Islet of Langerhans (tissue), 1 donor: Measurements from ENCODE around the gene SMIM21.

Source experiments
- FAIRE-seq: peaks from one replicate; lab custom pipeline; 2011; peaks lifted over from hg19 to GRCh38; lab: Jason Lieb, UNC

Gene SMIM21

DNA sequence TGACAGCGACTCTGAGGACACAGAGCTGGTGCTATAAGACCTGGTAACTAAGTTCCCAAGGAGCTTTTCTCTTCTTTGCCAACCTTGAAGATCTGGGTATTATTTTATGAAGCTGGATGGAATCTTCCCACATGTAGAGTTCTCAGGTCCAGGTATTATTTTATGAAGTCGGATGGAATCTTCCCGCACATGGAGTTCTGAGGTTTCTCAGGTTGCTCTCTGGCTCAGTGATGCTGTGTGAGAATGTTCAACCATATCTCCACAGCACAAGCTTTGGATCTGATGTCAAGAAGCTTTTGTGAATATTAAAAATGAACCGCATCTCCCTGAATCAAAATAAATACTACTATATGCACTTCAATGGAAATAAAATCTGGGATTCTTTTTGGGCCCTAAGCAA, at the start of gene SMIM21:
Gene SMIM21 (minus strand): TSS at position 101 of the 400 bp plus-strand sequence. CDS start 140 bp downstream, outside the sequence.
- no peak for FAIRE-seq

DNA sequence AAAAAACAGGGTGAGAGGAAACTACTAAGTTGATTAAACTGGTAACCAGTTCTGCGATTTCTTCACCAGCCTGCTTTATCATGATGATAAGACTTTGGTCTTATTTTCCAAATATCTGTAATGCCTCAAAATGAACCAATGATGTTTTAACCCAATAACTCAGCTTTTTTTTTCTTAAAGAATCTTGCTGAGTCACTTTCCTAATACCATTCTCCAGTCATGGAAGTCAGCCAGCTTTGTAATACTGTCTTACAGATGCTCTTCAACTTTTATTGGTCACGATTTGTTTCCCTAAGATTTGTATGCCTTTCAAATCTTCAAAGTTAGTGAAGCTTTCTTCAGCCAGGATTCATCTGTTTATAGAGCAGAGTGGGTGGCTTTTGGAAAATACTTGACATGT, 47.7 kb upstream of the SMIM21 start:
- no peak for FAIRE-seq

DNA sequence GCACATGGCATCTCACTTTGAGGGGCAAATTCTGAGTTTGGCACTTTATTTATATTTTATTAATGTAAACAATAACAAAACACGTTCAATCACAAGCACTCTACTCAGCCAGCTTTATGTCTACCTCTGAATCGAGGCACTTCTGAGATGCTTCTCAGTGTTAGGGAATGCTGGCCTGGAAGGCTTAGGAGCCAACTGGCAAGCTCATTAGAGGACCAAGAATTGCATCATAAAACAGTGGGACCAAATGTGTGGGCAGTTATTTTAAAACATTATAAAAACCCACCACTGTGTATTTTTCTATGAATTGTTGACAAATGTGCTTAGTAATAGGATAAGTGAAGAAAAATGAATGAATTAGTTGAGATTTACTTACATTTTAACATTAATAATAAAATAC, 46.8 kb upstream of the SMIM21 start:
- FAIRE-seq, result no peak

DNA sequence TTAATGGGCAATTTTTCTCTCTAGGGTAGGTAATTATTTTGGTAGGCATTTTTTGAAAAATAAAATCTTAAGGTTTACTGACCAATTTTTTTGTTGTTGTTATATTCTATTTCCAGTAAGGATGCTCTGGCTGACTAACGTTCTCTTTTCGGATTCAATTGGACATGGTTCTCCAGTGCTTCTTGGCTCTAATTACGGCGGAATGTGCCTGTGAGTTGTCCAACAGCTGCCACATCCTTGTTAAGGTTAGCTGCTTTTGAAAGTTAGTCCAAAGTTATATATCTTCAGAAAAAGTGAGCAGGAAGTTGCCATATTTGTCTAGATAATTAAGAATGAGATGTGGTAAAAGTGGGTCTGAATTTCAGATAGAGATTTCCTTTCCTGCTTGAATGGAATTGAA, 45.8 kb upstream of the SMIM21 start:
- FAIRE-seq, result no peak

DNA sequence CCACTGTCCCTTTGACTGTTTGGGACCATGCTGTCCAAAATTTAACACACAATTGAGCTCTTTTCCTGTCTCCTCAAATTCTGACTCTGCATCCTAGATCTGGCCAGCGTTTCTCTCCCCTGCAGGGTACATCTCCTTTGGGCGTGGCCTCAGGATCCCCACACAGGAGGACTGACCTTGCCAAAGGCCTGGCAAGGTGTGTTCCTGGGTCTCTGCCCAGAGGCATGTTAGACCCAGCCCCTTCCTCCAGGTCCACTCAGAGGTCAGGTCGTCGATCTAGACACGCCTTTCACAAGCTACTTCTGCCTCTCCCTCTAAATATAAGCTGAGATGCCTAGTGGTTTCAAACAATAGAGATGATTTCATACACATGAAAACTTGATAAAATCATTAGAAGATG, 45.4 kb upstream of the SMIM21 start:
- no peak for FAIRE-seq

DNA sequence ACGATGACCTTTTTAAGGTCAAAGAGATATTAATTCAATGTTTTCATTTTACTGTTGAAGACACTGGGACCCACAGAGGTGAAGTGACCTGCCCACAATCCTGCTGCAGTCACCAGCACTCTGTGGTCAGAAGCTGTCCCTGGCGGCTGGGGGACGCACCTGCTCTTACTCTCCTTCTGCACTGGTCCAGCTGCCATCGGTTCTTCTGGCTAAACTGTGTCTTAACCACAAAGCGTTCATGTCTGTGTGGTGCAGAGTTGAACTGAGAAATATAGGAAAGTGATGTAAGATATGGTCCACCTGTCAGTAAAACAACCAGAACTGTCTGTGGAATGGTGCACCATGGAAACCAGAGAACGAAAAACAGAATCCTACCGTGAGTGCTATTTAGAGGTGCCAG, 44.9 kb upstream of the SMIM21 start:
- FAIRE-seq, result no peak

DNA sequence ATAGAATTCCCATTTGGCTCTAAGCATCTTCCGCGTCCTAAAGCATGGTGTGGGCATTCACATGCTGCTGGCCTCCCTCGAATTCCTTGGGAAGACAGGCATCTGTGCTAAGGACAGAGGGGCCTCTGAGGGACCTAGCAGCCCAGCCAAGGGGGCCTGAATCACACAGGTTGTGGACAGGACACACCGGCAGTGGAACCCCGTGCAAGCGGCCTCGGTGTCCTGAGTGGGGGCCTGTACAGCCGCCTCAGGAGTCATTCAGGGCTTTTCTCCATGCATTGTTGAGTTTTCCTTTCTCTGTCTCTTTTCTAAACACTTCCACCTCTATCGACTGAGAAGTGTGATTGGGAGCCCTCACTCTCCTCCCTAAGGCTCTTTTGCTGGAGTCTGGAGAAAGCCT, 44.3 kb upstream of the SMIM21 start:
- FAIRE-seq, result no peak

DNA sequence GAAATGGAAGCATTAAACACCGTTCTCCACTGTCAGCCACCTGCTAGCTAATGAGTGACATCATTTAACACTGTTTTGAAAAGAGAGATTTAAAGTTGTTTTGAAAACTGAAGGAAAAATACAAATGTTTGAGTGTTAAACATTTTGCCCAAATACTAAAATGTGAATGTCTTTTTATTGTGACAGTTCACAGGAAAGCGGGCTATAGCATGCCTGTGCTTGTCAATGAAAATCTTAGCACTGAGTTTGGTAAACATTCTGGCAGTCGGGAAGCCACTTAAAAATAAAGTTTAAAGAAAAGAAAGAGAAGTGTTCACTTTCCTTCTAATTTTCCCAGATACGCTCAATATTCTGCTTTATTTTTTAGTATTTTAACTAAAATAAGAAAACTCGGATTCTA, 40.3 kb upstream of the SMIM21 start:
- no peak for FAIRE-seq

DNA sequence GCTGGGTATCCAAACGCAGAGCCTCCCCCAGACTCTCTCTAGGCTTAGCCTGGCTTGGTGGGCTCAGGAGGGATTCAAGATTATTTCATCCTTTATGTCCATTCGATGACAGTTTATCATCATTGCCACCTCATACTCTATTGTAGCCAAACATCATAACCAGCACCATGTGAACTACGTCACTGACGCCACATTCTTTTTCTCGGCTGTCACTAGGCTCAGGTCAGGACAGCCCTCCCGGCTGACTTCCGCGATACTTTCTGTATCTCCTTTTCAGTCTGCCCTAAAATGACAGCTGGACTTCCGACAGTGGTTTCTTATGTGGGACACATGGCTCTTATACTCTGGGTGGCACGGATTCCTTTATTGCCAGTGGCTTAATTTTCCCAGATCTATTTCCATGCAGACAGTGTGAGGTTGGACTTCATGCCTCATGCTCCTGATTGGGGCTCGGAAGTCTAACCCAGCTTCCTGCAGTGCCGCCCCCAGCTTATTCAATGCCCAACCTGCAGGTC, 39.8 kb upstream of the SMIM21 start:
- no peak for FAIRE-seq

DNA sequence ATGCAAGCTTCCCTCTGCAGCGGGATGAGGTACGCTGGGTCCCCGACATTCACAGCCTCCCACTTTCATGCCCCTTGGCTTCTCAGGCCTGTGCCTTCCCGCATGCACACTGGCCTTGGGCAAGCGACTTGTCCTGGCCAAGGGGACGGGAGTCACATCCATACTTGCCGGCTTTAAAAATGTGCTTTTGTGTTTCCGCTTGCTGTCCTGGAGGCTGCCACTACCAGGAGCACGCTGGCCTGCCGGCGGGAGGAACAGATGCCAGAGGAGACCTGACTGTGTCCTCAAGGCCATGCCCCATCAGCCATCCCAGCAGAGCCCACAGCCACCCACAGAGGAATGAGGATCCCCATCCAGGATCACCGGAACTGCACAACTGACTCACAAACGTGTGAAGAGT, 36.9 kb upstream of the SMIM21 start:
- no peak for FAIRE-seq

DNA sequence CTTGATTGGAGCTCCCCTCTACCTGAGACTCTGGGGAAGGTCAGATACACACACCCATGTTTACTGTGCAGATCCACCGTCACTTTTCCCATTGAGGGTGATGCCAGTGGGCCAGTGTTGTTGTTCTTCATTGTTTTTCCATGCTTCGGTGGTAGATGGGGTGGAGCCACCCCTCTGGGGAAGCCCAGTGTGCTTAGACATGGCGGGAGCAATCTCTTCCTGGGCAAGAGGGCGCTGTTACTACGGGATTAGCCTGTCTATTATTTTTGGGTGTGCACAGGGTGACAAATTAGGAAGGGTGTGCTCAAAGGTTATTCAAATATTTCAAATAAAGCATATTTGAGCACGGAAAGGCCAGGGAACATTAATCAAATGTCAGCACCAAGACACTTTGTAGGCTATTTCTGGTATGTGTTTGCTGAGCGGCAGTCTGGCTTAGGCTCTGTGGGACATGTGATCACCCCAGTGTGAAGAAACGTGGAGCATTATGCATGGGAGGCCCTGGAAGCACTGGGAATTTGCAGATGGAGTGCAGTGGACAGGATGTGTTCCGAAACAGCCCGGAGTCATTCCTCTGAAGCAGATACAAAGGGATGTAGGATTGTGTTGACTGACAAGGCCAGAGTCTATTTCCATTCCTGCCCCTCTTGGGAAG, 34.8 kb upstream of the SMIM21 start:
- FAIRE-seq, result no peak

DNA sequence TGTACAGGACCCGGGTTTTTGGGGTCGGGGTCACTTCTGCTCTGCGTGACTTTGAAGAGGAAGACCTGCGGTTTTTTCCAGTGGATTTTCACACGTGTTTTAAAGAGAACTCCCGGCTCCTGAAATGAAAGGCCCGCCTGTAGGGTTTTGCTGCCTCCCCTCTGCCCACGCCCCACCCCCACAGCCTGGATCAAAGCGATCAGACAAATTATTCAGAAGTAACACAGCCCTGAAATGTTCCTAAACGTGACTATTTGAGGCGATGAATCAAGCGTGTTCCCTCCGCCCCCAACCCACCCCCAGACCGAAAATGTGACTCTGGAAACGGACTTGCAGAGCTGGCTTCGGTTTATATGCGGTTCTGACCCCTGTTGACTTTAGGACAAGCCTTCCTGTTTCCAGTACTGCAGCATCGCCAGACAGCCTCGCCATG, 28.7 kb upstream of the SMIM21 start:
- FAIRE-seq, result no peak

DNA sequence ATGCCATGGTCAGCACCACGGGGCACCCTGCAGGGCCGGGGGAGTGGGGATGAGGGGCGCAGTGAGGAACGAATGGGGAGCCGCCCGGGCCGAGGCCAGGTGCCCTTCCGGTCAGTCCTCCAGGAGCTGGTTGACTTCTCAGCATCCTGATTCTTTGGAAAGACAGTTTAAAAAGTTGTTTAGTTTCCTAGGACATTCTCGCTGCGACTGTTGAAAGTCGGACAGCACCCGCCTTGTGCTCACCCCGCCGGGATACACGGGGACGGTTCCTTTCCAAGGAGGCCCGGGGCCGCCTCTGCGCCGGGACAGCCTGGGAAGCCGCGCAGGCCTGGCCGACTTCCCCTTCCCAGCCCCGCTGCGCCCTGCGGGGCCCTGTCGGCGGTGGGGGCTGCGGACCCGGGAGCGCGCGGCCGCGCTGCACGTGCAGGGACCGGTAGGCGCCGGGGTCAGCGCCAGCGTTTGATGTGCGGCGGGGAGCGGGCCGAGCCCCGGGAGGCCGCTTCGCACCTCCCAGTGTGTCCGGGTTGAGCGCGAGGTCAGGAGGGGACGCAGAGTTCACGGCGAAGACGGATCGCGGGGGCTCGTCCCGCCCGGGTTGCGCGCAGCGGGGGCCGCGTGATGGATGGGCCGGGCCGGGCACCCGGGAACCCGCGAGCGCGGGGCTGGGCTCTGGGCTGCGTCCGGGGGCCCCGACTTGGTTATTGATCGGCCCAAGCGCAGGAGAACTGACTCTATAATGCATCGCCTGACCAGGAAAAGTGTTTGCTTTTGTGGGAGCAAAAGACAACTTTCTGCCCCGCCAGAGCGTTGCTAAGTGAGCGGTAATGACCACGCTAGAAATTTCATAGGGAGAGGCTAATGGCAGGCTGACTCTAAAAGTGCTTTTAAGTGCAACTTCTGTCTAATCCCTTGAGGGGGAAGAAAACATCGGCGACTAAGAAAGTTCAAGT, 28.0 kb upstream of the SMIM21 start:
- FAIRE-seq, result peak; percentile 65

DNA sequence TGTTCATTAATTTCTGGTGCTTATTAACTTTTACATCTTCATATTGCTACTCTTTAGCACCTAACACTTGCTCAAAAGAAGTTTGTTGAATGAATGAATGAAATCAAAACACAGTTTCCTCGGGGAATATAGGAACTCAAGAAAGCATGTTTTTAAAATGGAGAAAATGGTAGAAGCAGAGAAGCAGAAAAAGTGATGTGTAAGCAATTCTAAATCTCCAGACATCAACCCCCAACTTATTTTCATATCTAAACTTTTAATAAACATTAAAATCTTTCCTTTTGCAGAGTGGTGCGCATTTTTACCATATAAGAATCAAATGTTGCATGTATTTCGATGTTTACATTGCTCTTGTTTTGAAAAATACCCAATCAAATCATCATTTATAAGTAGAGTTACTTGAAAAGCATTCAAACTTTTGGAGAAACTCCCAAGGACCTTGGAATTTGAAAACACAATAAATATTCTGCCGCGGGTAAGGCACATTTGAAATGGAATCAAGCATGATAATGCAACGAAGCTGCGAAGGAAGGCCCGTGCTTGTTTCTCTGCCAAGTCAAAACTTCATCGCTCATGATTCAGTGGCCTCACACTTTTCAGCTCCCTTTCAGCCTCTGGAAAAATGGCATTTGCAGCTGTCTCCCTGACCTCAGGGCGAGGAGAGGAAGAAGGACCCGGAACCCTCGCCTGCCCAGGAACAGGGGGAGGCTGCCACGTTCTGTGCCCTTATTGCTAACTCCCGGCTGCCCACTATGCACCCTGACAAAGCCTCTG, 26.7 kb upstream of the SMIM21 start:
- no peak for FAIRE-seq

DNA sequence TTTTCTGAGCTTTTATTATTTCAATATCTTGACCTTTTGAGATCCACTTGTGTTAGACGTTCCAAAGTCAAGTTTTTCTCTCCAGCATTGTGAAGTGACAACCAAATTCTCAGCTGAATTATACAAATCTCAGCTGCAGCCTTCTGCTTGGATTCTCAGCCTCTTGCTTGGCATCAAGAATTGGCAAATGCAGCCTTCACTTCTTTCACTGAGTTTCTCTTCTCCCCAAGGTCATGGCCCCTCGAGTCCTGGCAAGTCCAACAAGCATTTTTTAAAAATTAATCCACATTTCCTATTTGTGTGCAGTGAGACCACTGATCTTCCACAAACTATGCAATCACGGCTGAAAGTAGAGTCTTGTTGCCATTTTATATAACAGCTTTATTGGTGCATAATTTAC, 23.4 kb upstream of the SMIM21 start:
- FAIRE-seq, result no peak

DNA sequence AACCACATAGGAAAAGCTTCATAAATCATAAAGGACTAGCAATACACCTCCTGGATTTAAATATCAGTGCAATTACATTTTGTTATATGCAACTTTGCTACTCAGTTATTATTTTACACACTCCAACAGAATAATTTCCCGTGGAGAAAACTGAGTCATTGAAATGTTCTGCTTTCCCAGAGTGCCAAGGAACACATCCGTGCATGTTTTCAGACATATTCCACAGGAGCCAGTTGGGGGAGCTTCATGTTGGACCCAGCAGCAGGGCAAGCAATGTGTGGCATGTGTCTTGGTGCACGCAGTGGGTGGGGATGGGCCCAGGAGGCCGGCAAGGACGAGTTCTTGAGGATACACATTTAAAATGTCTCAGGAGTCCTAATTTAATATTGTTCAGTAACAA, 14.4 kb upstream of the SMIM21 start:
- no peak for FAIRE-seq

DNA sequence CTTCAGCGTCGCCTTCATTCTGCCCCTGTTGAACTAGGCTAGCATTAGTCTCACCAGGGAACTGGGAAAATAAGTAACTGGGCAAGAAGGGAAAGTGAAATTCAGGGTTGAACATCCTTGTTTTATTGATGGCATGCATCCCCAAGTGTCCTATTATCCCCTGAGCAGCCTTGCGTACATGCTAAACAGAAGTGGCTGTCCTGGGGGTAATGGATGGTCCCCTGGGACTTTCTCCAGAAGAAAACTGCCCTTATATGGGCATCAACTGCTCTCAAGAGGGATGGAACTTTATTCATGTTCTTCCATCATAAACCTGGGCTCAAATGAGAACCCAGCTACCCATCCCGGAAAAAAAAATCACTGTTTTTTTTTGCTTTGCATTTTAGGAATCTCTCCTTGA, 11.8 kb upstream of the SMIM21 start:
- no peak for FAIRE-seq

DNA sequence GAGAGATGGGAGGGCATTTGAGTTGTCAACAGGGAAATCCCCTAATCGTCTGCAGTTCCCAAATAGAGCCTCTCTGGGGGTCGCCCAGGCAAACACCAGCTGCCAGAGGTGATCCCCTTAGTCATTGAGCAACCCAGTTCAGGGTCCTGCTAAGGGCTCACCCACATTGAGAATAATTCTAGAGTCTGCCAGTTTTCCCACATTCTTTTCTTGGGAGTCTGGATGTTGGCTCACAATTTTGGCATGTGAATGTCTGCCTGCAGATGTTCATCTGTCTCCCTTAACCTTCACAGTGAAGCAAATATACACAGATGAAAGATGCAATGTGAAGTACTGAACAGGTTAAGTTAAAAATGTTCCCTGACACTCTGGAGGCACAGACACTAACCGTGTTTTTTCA, 11.4 kb upstream of the SMIM21 start:
- no peak for FAIRE-seq

DNA sequence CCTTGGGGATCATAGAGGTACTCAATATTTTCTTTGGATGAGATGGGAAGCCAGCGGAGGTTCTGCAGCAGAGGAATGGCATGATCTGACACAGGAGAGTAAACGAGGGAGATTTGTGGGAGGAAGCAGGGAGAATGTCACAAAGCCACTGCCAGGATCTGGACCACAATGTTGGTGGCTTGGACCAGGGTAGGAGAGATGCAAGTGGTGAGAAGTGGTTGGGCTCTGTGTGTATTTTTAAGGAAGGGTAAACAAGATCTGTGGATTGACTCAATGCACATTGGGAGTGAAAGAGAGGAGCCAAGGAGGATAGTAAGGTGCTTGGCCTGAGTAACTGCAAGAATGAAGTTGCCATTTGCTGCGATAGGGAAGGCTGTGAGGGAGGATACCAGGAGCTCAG, 10.5 kb upstream of the SMIM21 start:
- no peak for FAIRE-seq

DNA sequence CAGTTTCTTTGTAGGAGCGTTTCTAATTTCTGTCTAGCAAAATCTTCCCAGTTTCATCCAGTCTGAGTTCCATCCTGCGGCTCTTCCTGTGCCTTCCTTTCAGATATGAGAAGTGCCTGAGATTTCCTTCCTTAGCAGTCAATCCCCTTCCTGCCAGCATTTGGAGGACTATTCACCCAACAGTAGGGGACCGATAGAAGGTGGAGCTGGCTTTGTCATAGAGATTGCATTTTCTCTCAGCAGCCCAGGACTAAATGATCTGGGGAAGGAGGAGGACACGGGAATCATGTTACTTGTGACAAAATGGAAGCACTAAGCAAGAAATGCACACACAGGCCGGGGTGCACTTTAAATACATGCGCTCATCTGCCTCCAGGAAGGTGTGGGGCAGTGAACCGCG, 5.6 kb upstream of the SMIM21 start:
- FAIRE-seq, result no peak

DNA sequence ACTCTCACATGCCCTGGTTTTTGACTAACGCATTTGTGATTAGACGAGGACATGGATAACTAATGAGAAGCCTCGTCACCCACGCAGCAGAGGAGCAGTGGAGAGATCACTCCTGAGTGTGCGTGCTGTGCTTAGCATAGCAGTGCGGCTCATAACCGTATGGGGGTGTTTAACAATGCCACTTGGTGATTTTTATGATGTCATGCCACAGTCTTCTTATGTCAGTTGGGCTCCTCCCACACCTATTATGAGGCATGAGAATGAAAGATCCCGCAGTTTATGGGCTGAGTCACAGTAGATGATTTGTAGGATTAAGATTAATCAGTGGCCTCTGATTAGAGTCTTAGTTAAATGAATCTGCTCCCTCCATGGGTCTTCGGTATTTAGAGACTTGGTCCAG, 2.5 kb upstream of the SMIM21 start:
- no peak for FAIRE-seq

DNA sequence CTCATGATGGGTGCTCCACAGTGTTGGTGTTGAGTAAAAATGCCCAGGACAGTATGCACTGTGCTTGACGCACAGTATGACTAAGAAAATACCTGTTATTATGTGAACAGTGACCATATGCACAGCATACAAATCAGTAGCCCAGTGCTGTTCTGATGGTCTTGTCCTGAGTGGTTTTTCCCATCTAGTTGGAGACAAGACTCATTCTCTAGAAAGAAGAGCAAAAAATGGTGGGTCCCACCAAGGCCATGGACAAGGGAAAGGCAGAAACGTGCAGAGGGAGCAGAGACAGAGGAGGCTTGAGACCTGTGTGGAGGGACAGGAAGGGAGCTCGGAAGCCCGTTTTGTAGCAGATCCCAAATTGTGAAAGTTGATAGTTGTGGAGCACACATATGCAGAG, 987 bp upstream of the SMIM21 start:
- no peak for FAIRE-seq
